Stimulated activated CD4-positive, alpha-beta T cell treated with anti-CD3 and anti-CD28 coated beads, Interleukin-15, amount 100 ng/mL, for 24 hours (primary cell): ENCODE results near the gene HMX1.

Experiments
- DNase-seq: peaks from one replicate; pipeline ENCODE4 v3.0.0-alpha.2; 2020

HMX1 gene

DNA sequence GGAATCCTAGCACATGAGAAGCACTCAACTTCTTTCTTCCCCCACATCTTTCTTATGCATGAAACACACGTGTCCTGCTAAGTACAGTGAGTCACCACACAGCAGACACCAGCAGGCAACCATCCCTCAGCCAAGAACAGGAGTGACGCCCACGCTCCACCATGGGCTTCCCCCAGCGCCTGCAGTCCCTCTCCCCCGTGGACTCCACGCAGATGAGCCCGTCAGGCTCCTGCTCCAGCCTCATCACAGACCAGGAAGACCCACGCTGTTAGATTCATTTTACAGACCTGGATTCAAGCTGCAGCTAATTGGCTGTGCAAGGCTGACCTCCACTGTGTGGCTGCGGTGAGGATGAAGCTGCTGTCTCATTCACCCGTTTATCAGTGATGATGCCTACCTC lies 16.7 kb downstream of the HMX1 start:
- DNase-seq: no peak

DNA sequence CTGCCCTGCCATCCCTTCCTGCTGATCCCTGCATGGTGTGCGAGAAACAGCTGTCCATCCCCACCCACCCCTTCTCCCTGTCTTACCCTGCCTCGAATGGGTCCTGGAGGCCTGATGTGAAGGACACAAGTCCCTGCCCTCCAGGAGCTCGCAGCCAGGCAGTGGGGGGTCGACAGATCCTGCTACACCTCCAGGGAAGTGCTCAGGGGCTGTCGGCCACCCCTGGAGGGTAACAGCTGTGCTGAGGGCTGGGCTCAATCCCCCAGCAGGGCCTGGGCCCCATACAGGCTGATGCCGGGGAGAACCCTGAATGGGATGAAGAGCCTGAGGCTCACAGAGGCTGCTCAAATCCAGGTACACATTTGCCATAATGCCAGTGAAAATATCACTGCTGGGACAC lies 17.6 kb downstream of the HMX1 start:
- DNase-seq: no peak

DNA sequence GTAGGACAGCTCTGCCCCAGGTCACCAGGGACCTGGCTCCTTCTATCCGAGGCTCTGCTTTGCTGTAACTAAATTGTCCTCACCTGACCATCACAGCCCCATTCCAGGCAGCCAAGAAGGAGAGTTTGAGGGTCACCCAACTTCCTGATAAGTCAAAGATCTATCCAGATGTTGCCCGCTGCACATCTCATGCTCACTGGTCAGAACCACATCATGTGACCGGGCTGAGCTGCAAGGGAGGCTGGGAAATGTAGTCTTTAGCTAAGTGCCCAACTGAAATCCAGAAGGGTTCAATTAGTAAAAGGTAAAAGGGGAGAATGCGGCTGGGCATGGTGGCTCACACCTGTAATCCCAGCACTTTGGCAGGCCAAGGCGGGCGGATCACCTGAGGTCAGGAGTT lies 18.4 kb downstream of the HMX1 start:
- DNase-seq: no peak

DNA sequence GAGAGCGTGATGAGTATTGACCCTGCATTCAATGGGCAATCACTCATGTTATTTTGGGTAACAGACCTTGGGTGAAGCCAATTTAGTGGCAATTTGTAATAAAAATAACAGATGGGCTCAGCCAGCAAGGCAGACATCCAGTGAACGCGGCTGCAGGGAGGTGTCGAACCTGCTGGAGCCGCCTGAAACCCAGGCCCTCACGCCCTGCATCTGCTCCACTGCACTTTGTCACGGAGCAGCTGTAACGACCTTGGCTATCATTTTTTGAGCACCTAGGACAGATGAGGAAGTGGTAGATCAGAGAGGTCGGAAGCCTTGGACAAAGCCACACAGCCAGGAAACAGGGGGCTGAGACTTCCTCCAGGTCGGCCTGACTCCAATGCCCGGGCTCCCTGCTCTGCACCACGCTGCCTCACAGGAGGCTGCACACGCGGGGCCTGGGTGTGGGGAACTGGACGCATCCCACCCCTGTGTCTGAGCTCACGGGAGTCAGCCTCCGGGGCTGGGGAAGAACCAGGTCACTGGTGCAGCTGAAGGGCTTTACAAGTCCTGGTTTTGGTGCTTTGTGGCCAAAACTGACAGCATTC lies 19.4 kb downstream of the HMX1 start:
- no peak for DNase-seq

DNA sequence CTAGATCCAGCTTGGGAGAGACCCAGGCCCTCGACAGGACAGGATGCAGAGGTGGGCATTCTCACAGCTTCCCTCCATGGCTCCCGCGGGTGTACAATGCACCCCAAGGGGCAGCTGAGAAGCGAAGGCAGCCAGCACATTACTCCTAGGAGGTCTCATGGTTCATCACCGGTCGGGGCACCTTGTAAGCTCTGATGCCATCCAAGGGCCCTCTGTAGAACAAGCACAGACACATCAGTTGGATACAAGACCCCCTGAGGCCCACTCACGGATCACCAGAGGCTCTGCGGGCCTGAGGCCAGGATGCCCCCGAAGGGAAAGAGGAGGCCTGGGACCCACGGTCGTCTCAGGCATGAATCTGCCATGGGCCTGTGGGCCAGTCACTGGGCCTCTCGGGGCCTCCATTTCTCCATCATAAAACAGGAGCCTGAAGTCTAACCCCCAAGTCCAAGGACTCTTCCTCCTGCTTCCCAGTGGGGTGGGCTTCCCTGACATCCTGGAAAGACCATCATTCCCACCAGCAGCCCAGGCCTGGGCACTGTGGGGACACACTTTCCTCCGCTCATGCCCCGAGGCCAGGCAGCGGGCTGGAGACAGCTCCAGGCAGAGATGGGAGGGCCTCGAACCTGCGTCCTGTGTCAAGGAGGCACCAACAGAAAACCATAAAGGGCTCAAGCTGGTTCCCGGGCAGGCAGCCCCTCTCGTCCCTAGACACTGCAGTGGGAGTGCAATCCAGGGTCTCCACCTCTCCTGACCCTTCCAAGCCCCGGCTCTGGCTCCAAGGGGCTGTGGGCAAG lies 20.1 kb downstream of the HMX1 start:
- no peak for DNase-seq

DNA sequence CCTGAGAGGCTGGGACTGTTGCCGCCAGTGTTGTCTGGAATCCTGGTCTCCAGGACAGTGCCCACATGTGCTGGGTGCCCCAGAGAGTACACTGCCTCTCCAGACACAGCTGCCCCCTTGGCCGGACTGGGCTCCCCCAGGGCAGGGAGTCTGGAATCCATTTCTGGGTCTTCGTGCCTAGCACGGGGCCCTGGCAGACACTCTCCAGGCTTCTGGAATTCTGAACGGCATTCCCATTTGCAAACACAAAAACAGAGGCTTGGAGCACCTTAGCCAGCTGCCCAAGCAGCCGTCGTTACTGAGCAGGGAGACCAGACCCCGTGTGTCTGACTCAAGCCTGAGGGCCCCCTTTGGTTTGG lies 20.8 kb downstream of the HMX1 start:
- no peak for DNase-seq

DNA sequence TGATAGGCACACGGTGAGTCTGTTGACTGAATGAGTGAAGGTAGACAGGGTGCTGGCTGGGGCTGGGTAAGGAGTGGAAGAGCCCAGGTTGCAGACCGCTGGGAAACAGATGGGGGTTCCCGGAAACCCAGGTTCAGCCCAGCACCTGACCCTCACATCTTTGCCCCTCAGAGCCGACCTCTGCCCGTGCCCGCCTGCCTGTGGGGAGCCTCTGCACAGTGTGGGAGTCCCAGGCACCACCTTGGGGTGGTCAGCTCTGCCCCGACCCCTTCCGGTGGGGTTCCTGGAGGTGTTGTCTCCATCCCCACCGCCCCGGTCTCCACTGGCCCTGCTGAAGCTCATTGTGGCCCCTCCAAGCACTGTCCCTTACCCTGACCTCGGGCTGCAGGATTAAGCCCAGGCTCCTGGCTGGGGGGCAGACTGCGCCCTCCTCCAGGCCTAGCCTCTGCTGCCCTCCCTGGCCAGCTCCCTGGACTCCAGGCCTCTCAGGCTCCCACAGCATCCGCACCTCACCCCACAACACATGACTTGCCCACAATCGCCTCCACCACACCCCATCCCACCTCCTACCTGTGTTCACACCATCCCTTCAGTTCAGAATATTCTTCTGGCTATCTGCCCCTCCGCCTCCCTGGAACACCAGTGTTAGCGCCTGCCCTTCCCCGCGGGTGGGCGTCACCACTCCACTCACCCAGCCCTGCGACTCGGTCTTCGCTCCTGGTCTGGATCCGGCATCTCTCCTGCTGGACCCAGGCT lies 21.4 kb downstream of the HMX1 start:
- no peak for DNase-seq

DNA sequence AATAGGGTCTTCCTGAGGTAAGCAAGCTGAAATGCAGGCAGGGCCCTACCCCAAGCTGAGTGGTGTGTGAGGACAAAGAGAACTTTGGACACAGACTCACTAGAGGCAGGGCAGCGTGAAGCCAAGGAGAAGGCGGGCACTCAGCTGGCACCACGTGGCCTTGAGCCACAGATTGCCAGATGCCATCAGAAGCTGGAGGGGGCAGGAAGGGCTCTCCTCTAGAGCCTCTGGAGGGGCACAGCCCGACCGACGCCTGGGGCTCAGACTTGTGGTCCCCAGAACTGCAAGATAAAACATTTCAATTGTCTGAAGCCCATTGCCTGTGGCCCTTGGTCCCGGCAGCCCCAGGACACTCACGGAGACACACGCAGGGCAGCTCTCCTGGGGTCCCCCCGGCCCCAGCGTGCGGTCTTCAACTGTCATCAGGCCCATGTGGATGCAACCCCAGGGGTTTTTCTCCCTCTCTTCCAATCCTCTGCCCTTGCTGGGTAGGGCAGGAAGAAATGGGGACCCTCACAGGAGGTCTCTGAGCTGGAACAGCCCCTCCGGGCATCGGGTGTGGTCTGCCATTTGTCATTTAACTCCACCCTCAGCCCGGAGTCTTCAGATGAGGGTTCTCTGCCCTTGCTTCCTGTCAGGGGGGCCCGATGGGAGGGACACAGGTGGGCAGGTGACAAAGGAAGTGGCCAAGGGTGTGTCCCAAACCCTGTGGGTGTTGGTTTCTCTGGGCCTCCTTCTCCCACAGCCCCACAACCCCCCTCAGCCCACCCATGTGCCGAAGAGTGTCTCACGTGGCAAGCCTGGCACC lies 22.2 kb downstream of the HMX1 start:
- no peak for DNase-seq

DNA sequence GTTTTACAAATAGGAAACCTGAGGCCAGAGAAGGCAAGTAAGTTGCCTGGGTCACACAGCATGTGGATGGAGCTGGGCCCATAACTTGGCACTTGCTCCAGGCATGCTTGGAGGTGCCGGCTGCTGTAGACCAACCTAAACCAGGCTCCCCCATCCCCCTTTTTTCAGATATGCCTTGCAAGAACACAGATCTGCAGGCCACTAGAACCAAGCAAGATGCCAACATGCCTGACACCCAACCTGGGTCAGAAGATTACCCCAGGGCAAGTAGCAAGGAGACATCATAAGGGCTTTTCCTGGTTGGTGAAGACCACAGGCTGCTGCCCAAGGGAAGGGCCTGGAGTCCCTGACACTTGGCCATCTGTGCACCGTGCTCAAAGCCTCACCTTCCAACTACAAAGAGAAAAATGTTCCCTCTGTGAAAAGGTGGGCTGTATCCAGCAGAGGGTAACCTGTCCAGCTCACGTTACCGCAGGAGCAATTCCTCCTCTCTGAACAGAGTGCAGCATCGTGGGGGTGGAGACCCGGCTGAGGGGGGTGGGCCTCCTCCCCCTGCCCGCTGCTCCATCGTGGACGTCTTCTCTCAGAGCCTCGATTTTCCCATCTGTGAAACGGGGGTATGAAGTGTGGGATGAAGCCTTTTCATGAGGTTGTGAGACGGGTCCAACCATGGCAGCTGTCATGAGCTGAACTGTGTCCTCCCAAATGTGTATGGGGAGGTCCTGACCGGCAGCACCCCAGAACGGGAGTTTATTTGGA lies 23.0 kb downstream of the HMX1 start:
- no peak for DNase-seq

DNA sequence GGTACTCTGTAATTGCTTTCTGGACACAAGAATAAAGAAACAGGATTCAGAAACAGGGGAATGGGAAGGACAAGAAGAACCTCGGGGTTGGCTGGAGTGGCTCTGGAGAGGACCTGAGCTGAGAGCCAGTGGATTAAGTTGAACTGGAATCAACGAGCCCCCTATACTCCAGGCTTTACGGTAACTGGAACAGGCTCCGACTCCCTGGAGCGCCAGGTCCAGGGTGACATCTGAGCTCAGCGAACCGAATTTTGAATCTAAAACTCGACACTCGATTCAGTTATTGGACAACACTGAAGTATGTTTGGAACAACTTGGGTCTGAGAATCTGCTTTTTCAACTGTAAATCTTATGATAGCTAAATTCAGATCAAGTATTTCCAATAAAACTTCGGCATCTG lies 23.9 kb downstream of the HMX1 start:
- DNase-seq: no peak

DNA sequence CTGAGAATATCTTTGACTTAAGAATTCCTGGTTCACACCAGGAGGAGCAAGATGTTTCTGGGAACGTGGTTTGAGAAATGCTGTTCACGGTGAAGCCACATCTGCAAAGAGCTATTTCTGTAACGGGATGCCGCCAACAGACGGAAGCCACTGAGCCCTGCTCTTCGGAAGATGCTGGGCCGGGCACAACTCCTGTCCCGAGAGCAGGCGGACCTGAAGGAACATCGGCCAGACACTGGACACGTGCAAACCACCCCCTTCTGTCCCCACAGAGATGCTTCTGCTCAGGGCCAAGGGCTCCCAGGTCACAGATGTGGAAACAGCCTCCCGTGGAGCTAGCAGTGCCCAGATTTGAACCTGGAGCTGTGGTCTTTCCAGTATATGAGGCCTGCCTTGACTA lies 24.3 kb downstream of the HMX1 start:
- no peak for DNase-seq

DNA sequence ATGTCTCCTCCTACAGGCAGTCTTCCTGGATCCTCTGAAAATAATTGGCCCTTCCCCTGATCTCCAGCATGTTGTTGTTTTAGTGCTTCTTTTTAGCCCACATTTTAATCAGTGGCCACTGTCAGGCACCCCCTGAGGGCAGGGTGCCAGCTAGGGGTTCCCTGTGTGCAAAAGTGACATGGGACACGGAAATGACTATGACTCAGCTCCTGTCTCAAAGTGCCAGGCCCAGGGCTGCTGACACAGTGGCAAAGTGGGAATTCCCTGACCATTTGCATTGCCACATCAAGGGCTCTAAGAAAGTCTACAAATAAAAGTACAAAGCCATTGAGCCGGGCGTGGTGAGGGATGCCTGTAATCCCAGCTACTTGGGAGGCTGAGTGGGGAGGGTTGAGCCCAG lies 24.8 kb downstream of the HMX1 start:
- DNase-seq: no peak

DNA sequence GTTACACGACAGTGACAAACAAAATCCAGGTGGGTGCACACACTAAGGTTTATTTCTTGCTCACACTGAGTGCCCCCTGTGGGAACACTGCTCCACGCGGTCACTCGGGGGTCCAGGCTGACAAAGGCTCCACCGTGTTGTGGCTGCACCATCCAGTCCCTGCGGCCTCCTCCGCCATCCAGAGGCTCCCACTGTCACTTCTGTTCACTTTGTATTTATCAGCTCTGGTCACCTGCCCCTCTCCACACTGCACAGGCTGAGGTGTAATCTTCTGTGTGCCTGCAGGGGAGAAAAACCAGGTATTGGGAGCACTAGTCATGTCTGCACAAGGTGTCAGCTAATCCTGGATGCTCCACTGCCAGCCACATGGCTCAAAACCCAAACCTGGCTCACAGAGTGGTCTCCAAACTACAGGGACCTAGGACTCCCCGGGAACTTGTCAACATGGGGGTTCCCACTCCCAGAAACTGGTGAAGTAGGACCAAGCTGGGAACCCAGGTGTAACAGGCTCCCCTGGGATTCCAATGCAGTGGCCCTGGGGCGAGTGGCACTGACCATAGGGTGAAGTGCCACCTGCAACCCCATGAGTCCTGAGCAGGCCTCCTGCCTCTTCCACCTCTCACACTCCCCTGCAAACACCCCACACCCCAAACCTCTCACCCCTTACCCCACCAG lies 25.5 kb downstream of the HMX1 start:
- DNase-seq: no peak

DNA sequence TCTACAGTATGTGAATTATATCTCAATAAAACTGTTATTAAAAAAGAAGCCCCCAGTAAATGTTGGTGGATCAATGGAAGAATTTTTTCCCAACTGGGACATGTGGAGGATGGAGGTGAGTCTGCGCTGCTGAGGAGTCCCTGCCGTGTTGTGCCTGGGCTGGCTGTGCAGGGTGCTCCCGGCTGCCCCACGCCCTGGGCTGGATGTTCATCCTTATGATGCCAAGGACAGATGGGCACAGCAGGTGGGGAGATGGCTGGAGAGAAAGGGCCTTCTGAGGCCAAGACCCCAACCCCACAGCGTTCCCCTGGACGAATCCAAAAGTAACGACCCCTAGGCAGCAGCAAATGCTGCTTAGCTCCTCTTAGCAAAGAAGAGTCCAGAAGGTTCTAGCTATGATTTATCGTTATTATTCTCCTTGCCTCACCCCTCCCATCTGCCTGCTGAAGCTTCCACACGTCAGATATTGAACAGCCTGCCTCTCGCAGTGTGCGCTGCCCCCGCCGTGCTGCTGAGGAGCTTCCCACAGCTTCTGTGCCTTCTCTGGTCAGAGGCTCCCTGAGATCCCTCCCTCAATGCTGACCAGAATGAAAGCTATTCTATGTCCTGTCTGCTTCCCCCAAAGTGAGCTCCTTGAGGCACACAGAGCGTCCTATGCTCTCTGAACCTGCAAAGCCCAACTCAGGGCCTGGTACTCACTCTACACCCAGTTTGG lies 26.5 kb downstream of the HMX1 start:
- no peak for DNase-seq

DNA sequence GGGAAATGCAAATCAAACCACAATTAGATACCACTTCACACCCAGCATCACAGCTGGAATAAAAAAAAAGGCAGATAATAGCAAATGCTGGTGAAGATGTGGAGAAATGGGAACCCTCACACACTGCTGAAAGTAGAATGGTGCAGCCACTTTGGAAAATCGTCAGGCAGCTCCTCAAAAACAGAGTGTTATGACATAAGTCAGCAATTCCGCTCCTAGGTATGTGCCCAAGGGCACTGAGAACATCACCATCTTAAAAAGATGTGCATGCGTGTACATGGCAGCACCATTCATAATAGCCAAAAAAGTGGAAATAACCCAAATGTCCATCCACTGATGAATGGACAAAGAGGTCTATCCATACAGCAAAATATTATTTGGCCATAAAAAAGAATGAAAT lies 28.0 kb downstream of the HMX1 start:
- no peak for DNase-seq

DNA sequence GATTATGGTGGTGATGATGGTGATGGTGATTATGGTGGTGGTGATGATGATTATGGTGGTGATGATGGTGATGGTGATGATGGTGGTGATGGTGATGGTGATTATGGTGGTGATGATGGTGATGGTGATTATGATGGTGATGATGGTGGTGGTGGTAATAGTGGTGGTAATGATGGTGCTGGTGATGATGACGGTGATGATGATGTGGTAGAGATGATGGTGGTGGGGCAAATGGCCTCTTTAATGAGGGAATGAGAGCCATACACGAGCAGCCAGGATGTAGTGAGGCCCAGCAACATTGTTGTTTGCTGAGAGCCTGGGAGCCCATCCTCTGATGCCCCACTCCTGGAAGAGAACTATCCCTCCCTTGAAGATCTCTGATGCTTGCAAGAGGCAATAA lies 29.0 kb downstream of the HMX1 start:
- no peak for DNase-seq

DNA sequence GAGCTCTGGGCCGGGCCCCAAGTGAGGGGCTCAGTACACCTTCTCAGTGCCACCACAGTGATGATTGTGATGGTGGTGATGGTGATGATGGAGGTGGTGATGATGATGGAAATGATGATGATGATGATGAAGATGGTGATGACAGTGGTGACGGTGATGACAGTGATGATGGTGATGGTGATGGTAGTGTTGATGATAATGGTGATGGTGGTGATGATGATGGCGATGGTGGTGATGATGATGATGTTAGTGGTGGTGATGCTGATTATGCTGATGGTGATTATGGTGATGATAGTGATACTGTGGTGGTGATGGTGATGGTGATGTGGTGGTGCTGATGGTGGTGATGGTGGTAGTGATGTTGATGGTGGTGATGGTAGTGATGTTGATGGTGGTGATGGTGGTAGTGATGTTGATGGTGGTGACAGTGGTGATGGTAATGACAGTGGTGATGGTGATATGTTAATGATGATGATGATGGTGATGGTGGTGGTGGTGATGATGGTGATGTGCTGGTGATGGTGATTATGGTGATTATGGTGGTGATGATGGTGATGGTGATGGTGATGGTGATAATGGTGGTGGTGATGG lies 29.9 kb downstream of the HMX1 start:
- no peak for DNase-seq

DNA sequence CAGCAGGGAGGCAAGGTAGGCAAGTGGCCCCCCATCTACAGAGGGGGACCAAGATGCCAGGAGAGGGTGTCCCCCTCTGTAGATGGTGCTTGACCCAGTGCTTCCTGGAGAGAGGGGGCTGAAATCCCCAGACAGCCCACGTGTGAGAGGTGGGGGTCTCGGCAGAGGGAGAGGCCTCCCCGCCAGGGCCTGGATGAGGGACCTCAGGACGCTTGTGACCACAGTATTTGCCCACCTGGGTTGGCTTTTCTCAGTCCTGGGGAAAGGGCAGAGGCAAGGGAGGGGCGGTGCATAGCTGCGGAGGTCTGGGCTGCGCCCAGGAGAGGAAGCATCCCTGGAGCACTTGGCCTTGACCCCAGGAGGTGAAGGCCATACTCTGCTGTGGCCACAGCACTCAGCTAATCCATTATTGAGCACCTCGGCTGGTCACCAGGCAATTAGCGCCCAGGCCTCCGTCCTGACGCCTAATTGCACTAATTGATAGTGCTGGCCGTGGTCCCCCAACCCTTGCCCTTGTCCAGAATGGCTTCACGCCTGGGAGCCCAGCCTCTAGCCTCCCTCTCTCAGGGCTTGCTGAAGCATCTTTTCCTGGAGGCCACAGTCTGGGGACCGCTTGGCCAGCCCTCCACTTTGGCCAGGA lies 30.7 kb downstream of the HMX1 start:
- DNase-seq: no peak

DNA sequence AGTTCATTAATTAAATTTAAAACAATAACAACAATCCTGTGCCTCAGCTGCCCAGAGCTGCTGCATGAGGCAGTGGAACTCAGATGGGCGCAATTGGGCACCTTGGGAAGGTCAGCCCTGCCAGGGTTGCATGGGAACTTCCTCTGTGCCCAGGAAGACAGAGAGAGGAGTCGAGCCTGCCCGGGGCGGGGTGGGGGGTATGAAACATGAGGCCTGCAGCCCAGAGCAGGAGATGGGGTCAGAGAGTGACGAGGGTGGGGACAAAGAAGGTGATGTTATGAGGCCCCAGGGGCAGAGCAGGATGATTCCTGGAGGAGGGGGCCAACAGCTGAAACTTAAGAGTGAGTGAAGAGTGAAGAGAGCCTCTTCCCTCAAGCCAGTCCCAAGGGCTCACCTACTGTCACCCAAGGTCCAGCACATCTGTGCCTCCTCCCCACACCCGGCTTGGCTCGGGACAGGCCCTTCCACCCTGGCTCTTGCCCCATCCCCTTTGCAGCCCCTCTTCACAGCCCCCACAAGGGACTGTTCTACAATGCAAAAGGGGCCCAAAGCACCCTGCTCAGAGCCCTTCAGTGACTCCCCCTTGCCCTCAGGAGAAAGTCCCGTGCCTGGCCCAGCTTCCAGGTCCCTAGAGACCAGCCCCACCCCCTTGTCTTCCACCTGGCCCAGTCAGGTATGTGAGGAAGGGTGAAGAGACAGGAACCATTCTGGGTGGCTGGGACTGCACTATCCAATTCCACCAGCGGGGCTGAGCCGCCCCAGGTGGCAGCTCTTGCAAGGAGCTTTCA lies 31.4 kb downstream of the HMX1 start:
- DNase-seq: no peak
